Mucosa of descending colon (tissue), 3 donors: ENCODE data around the gene DTNA. TPM values are rescaled to one million over a fixed set of nuclear protein-coding genes. Genes with fewer than 3 reads are reported as not detected.

Source experiments
- ATAC-seq: fragments of 200-7000 bp; cut with Tn5 transposase; one replicate; pipeline ENCODE4 v1.9.1; 2020; ENCODE audit warnings: mild to moderate bottlenecking, moderate library complexity
- DNase-seq, 3 donors: peaks; one replicate each; pipeline ENCODE4 v3.0.0-alpha.2; 2020
- H3K36me3 ChIP-seq: fragments of 200-600 bp; one replicate; pipeline ENCODE4 v1.8.0; 2021; ENCODE audit warnings: low read depth, mild to moderate bottlenecking
- H3K4me1 ChIP-seq: fragments of 200-600 bp; one replicate; pipeline ENCODE4 v1.8.0; 2021; ENCODE audit warnings: low read depth, mild to moderate bottlenecking
- H3K4me3 ChIP-seq: fragments of 200-600 bp; one replicate; pipeline ENCODE4 v1.8.0; 2021; ENCODE audit warnings: mild to moderate bottlenecking
- H3K9me3 ChIP-seq: fragments of 200-600 bp; one replicate; pipeline ENCODE4 v1.8.0; 2021; ENCODE audit warnings: mild to moderate bottlenecking
- CTCF ChIP-seq: fragments of 200-600 bp; IDR thresholded peaks from one replicate; pipeline ENCODE4 v1.8.0; 2022; ENCODE audit warnings: antibody characterized with exemption, mild to moderate bottlenecking
- intact Hi-C, 2 donors: fragments of 100-400 bp; cut with DNase I in 1 of 2; cut with micrococcal nuclease in 1 of 2; formaldehyde crosslinking; loops; one replicate each; pipeline versions ENCODE4 v1.11.0 to v1.11.1; 2022; cut with DNase I, micrococcal nuclease
- total RNA-seq, 3 donors: library from RNA; stranded (reverse); fragmentation: NEBNext Ultra II Directional in 2 of 3; extraction: Animal tissue kit (Norgen Biotek cat#: 25700) in 2 of 3; gene quantifications; one replicate each; pipeline versions ENCODE4 v1.2.1 to v1.2.4, GENCODE V29; 2021 to 2023
- donor health status: DM: no; HTN: no; CAD: no; lungs with moderate emphysema.
- donor health status: DM: no; HTN: no; CAD: no.
- donor health status: DM: no; HTN: yes; CAD: no.

Gene DTNA
- total RNA-seq, 3 donors from 2014 or later: 2.8 to 23.5 (median 7.4) TPM

- Histone ChIP-seq H3K36me3 (no peaks in the 10 kb centered on the region), H3K4me1 (no peaks in the 10 kb centered on the region), H3K9me3 (no peaks in the 10 kb centered on the region), H3K4me3 (no peak overlapping the region)
- intact Hi-C loops: no loop called here
- DNase-seq: no peak
- no peak for TF ChIP-seq CTCF
- ATAC-seq: no peak
These were observed 18.5 kb upstream of the DTNA start for GRCh38 chr18:34691614-34692013.

GRCh38 chr18:34694591-34695165 is 15.4 kb upstream of the DTNA start:
- Histone ChIP-seq H3K4me1 (no peaks in the 10 kb centered on the region), H3K9me3 (no peaks in the 10 kb centered on the region), H3K4me3 (no peak overlapping the region), H3K36me3 (no peaks in the 10 kb centered on the region)
- no peak for ATAC-seq
- intact Hi-C loops: no loop called here
- no peak for DNase-seq
- no peak for TF ChIP-seq CTCF

GRCh38 chr18:34695310-34695709 is 14.8 kb upstream of the DTNA start:
- no peak for TF ChIP-seq CTCF
- intact Hi-C loops: no loop called here

GRCh38 chr18:34696671-34697070 is 13.4 kb upstream of the DTNA start:
- DNase-seq: no peak

More at GRCh38 chr18:34695310-34695709, 14.8 kb upstream of the DTNA start:
- H3K36me3 ChIP-seq: no peaks in the 10 kb centered on the region
- no peak overlapping the region for H3K4me3 ChIP-seq
- H3K9me3 ChIP-seq: no peaks in the 10 kb centered on the region
- no peak for ATAC-seq
- DNase-seq: no peak
- no peaks in the 10 kb centered on the region for H3K4me1 ChIP-seq

GRCh38 chr18:34697233-34697632 is 12.9 kb upstream of the DTNA start:
- no peak for TF ChIP-seq CTCF
- Histone ChIP-seq H3K4me3 (no peak overlapping the region), H3K9me3 (no peaks in the 10 kb centered on the region), H3K4me1 (no peaks in the 10 kb centered on the region), H3K36me3 (no peaks in the 10 kb centered on the region)
- intact Hi-C loops: no loop called here
- no peak for ATAC-seq
- no peak for DNase-seq

More at GRCh38 chr18:34696671-34697070, 13.4 kb upstream of the DTNA start:
- ATAC-seq: no peak
- no peak for TF ChIP-seq CTCF
- Histone ChIP-seq H3K9me3 (no peaks in the 10 kb centered on the region), H3K36me3 (no peaks in the 10 kb centered on the region), H3K4me1 (no peaks in the 10 kb centered on the region), H3K4me3 (no peak overlapping the region)
- intact Hi-C loops: no loop called here

- Histone ChIP-seq H3K4me3 (no peak overlapping the region), H3K4me1 (no peaks in the 10 kb centered on the region), H3K36me3 (no peaks in the 10 kb centered on the region), H3K9me3 (no peaks in the 10 kb centered on the region)
- DNase-seq (no peak), ATAC-seq (no peak)
- intact Hi-C loops: no loop called here
- TF ChIP-seq CTCF: no peak
These were observed 12.2 kb upstream of the DTNA start for GRCh38 chr18:34697891-34698290.
